SK-N-SH treated with all-trans-retinoic acid at 6 μM for 48 hours (cell line): ENCODE results near the gene C17orf113.

Source experiments
- CREB5 ChIP-seq: fragments of 250-450 bp; sonication (Bioruptor Pico); IDR thresholded peaks from 2 replicates; pipeline ENCODE4 v1.5.1; 2020; ENCODE audit warnings: low read depth, mild to moderate bottlenecking, moderate library complexity
- ESRRG ChIP-seq: fragments of 250-450 bp; sonication (Bioruptor Pico); IDR thresholded peaks from 2 replicates; pipeline ENCODE4 v1.6.1; 2021; ENCODE audit warnings: mild to moderate bottlenecking
- GLIS3 ChIP-seq: fragments of 250-450 bp; sonication (Bioruptor Pico); IDR thresholded peaks from 2 replicates; pipeline ENCODE4 v1.5.0; 2020; ENCODE audit warnings: mild to moderate bottlenecking, moderate library complexity
- PATZ1 ChIP-seq: fragments of 250-450 bp; sonication (Bioruptor Pico); IDR thresholded peaks from 2 replicates; pipeline ENCODE4 v1.8.0; 2020; ENCODE audit warnings: mild to moderate bottlenecking, moderate library complexity, borderline replicate concordance
- POU6F1 ChIP-seq: fragments of 250-450 bp; sonication (Bioruptor Pico); IDR thresholded peaks from 2 replicates; pipeline ENCODE4 v1.8.0; 2021; ENCODE audit warnings: low read depth, mild to moderate bottlenecking, moderate library complexity, borderline replicate concordance
- PPARA ChIP-seq: fragments of 250-450 bp; sonication (Bioruptor Pico); IDR thresholded peaks from 2 replicates; pipeline ENCODE4 v1.5.0; 2020; ENCODE audit warnings: mild to moderate bottlenecking, borderline replicate concordance
- RARB ChIP-seq: fragments of 250-450 bp; sonication (Bioruptor Pico); IDR thresholded peaks from 2 replicates; pipeline ENCODE4 v1.8.0; 2021; ENCODE audit warnings: mild to moderate bottlenecking, moderate library complexity
- TCF4 ChIP-seq: fragments of 250-450 bp; sonication (Bioruptor Pico); IDR thresholded peaks from 2 replicates; pipeline ENCODE4 v1.8.0; 2021; ENCODE audit warnings: mild to moderate bottlenecking, moderate library complexity, borderline replicate concordance
- ZFP30 ChIP-seq: fragments of 450-650 bp; formaldehyde crosslinking; IDR thresholded peaks from 2 replicates; pipeline ENCODE4 v1.5.0; 2022; ENCODE audit warnings: mild to moderate bottlenecking, moderate library complexity
- ZNF565 ChIP-seq: fragments of 450-650 bp; formaldehyde crosslinking; conservative IDR thresholded peaks from 2 replicates; pipeline ENCODE4 v1.5.0; 2020; ENCODE audit warnings: low read depth, mild to moderate bottlenecking, moderate library complexity
- ZNF70 ChIP-seq: fragments of 450-650 bp; formaldehyde crosslinking; IDR thresholded peaks from 2 replicates; pipeline ENCODE4 v1.5.0; 2020; ENCODE audit warnings: mild to moderate bottlenecking, moderate library complexity

GRCh38 chr17:42045719-42046118 lies 4.7 kb downstream of the C17orf113 start:
- TF ChIP-seq CREB5 (no peak), GLIS3 (CRISPR knock-in tag) (no peak), POU6F1 (CRISPR knock-in tag) (no peak), ZFP30 (CRISPR knock-in tag) (no peak), ZNF565 (CRISPR knock-in tag) (no peak), PPARA (CRISPR knock-in tag) (no peak), ZNF70 (no peak), TCF4 (CRISPR knock-in tag) (no peak), RARB (no peak), ESRRG (CRISPR knock-in tag) (no peak), PATZ1 (no peak)
